ENCODE measurements around the gene AMD1.

AMD1 gene

DNA sequence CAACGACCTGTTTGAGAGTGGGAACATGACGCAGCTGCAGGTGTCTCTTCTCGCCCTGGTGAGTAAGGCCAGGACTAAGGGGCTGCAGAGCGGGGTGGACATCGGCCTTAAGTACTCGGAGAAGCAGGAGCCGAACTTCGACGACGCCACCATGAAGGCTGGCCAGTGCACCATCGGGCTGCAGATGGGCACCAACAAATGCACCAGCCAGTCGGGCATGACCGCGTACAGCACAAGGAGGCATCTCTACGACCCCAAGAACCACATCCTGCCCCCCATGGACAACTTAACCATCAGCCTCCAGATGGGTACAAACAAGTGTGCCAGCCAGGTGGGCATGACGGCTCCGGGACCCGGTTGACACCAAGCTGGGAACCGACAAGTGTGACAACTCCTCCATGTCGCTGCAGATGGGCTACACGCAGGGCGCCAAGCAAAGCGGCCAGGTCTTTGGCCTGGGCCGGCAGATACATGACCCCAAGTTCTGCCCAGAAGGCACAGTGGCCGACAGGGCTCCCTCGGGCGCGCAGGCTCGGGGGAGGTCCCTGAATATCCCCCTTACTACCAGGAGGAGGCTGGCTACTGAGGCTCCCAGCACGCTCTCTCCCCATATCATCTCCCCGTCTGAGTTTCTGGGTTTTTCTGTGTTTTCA is 15.9 kb upstream of the AMD1 start:
- H4K8ac ChIP-seq (ENCODE audit: low read length): no peak overlapping the region
- H3K18ac ChIP-seq (ENCODE audit: low read depth in 1 of 2, low read length in 2 of 2): no peak overlapping the region
- H3K4me1 ChIP-seq (ENCODE audit: control insufficient read depth, insufficient read depth, low read depth, low read length): no peaks in the 10 kb centered on the region
- no peak overlapping the region for H2BK120ac ChIP-seq (ENCODE audit: low read depth, low read length)
- H3K4me3 ChIP-seq (ENCODE audit: insufficient read depth in 1 of 2, low read depth in 1 of 2, low read length in 2 of 2): no peak overlapping the region
- H3K36me3 ChIP-seq (ENCODE audit: control insufficient read depth in 1 of 2, insufficient read depth in 2 of 2, low read depth in 1 of 2, low read length in 2 of 2): peaks cover 0 to 9% of the 10 kb centered on the region in 2 experiments
- H3K9ac ChIP-seq (ENCODE audit: low read length): no peak overlapping the region
- no peaks in the 10 kb centered on the region for H3K79me1 ChIP-seq (replicated peaks; ENCODE audit: low read length, poor library complexity, severe bottlenecking)
- WGBS: 96% methylated on average over 30 of the region's 31 CpGs
- H3K9me3 ChIP-seq (ENCODE audit: control insufficient read depth, low read length): no peaks in the 10 kb centered on the region
- no peaks in the 10 kb centered on the region for H3K27me3 ChIP-seq (ENCODE audit: control insufficient read depth in 1 of 2, insufficient read depth in 1 of 2, low read length in 2 of 2)
- no peak overlapping the region for H3K14ac ChIP-seq (ENCODE audit: low read length in 2 of 2)
- no peak for DNase-seq
- H2BK15ac ChIP-seq (ENCODE audit: low read depth, poor library complexity, severe bottlenecking): no peak overlapping the region
- no peak overlapping the region for H4K91ac ChIP-seq (ENCODE audit: low read length)
- H3K4ac ChIP-seq (ENCODE audit: low read depth in 1 of 2, low read length in 2 of 2): no peak overlapping the region
- H2BK12ac ChIP-seq (ENCODE audit: low read length in 2 of 2): no peak overlapping the region
- H2AK5ac ChIP-seq (ENCODE audit: low read length, severe bottlenecking): no peak overlapping the region
- no peak overlapping the region for H3K4me2 ChIP-seq (ENCODE audit: low read length, poor library complexity, severe bottlenecking)
- no peak overlapping the region for H3K27ac ChIP-seq (ENCODE audit: low read length, poor library complexity, severe bottlenecking)
- H3K23ac ChIP-seq (ENCODE audit: low read length in 2 of 2): no peak overlapping the region
- no peak overlapping the region for H2AFZ ChIP-seq (ENCODE audit: low read depth, low read length)
- H2BK5ac ChIP-seq (ENCODE audit: low read depth, low read length, poor library complexity, severe bottlenecking): no peak overlapping the region

DNA sequence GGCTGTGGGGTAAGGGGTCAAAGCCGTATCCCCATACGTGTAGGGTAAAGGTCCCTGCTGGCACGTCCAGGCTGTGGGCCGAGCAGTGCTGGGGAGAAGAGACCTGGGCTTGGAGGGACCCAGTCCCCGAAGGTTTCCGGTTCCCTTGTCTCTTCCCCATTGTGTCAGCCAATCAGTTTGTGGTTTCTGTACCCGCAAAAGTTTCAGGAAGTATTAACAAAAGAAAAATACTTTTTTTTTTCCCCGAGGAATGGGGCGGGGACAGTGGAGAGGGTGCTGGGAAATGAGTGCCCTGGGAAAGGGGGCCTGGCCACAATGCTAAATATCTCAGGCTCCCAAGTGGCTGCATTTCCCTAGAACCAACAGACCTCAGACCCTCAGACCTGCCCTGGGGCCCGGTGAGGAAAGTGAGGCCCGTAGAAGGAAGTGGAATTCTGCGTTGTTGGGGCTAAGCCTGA is 15.2 kb upstream of the AMD1 start:
- H3K36me3 ChIP-seq (ENCODE audit: control insufficient read depth in 1 of 2, insufficient read depth in 2 of 2, low read depth in 1 of 2, low read length in 2 of 2): peaks cover 0 to 9% of the 10 kb centered on the region in 2 experiments
- no peak overlapping the region for H3K27ac ChIP-seq (ENCODE audit: low read length, poor library complexity, severe bottlenecking)
- no peaks in the 10 kb centered on the region for H3K79me1 ChIP-seq (replicated peaks; ENCODE audit: low read length, poor library complexity, severe bottlenecking)
- no peak overlapping the region for H3K4me3 ChIP-seq (ENCODE audit: insufficient read depth in 1 of 2, low read depth in 1 of 2, low read length in 2 of 2)
- no peak overlapping the region for H2AK5ac ChIP-seq (ENCODE audit: low read length, severe bottlenecking)
- H2AFZ ChIP-seq (ENCODE audit: low read depth, low read length): no peak overlapping the region
- H3K9ac ChIP-seq (ENCODE audit: low read length): no peak overlapping the region
- no peak for DNase-seq
- no peak overlapping the region for H2BK5ac ChIP-seq (ENCODE audit: low read depth, low read length, poor library complexity, severe bottlenecking)
- H3K4me1 ChIP-seq (ENCODE audit: control insufficient read depth, insufficient read depth, low read depth, low read length): no peaks in the 10 kb centered on the region
- no peak overlapping the region for H4K91ac ChIP-seq (ENCODE audit: low read length)
- 91% methylated on average over 9 of the region's 12 CpGs for WGBS
- H3K4ac ChIP-seq (ENCODE audit: low read depth in 1 of 2, low read length in 2 of 2): no peak overlapping the region
- H4K8ac ChIP-seq (ENCODE audit: low read length): no peak overlapping the region
- no peaks in the 10 kb centered on the region for H3K27me3 ChIP-seq (ENCODE audit: control insufficient read depth in 1 of 2, insufficient read depth in 1 of 2, low read length in 2 of 2)
- no peak overlapping the region for H2BK120ac ChIP-seq (ENCODE audit: low read depth, low read length)
- H3K23ac ChIP-seq (ENCODE audit: low read length in 2 of 2): no peak overlapping the region
- no peaks in the 10 kb centered on the region for H3K9me3 ChIP-seq (ENCODE audit: control insufficient read depth, low read length)
- H2BK12ac ChIP-seq (ENCODE audit: low read length in 2 of 2): no peak overlapping the region
- no peak overlapping the region for H3K14ac ChIP-seq (ENCODE audit: low read length in 2 of 2)
- no peak overlapping the region for H2BK15ac ChIP-seq (ENCODE audit: low read depth, poor library complexity, severe bottlenecking)
- no peak overlapping the region for H3K18ac ChIP-seq (ENCODE audit: low read depth in 1 of 2, low read length in 2 of 2)
- no peak overlapping the region for H3K4me2 ChIP-seq (ENCODE audit: low read length, poor library complexity, severe bottlenecking)

DNA sequence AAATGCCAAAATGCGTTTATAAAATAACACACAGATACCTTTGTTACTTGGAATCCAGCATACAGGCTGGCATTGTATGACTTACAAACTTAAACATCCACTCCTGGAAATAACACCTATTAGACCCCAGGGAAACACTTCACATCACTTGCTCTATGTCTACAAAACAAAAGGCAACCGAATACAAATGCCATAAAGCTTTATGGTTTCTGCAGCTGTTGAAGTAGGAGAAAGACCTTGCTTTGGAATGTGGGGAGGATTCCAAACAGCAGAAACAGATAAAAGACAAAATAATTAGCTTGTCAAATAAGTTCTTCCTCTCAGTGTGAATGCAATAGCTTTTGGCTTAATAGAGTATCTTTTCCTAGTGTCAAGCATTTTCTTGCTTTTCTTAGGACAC is 9.8 kb upstream of the AMD1 start:
- Histone ChIP-seq H3K4me1 (ENCODE audit: control insufficient read depth, insufficient read depth, low read depth, low read length) (no peaks in the 10 kb centered on the region), H3K18ac (ENCODE audit: low read depth in 1 of 2, low read length in 2 of 2) (no peak overlapping the region), H3K9me3 (ENCODE audit: control insufficient read depth, low read length) (no peaks in the 10 kb centered on the region), H3K36me3 (ENCODE audit: control insufficient read depth in 1 of 2, insufficient read depth in 2 of 2, low read depth in 1 of 2, low read length in 2 of 2) (no peaks in the 10 kb centered on the region), H3K79me1 (replicated peaks; ENCODE audit: low read length, poor library complexity, severe bottlenecking) (no peaks in the 10 kb centered on the region), H4K91ac (ENCODE audit: low read length) (no peak overlapping the region), H3K14ac (ENCODE audit: low read length in 2 of 2) (no peak overlapping the region), H3K23ac (ENCODE audit: low read length in 2 of 2) (no peak overlapping the region), H3K27me3 (ENCODE audit: control insufficient read depth in 1 of 2, insufficient read depth in 1 of 2, low read length in 2 of 2) (no peaks in the 10 kb centered on the region), H2BK15ac (ENCODE audit: low read depth, poor library complexity, severe bottlenecking) (no peak overlapping the region), H3K4me3 (ENCODE audit: insufficient read depth in 1 of 2, low read depth in 1 of 2, low read length in 2 of 2) (no peak overlapping the region), H3K4me2 (ENCODE audit: low read length, poor library complexity, severe bottlenecking) (no peak overlapping the region), H3K4ac (ENCODE audit: low read depth in 1 of 2, low read length in 2 of 2) (no peak overlapping the region), H2AK5ac (ENCODE audit: low read length, severe bottlenecking) (no peak overlapping the region), H2BK5ac (ENCODE audit: low read depth, low read length, poor library complexity, severe bottlenecking) (no peak overlapping the region), H3K9ac (ENCODE audit: low read length) (no peak overlapping the region), H2BK120ac (ENCODE audit: low read depth, low read length) (no peak overlapping the region), H3K27ac (ENCODE audit: low read length, poor library complexity, severe bottlenecking) (no peak overlapping the region), H4K8ac (ENCODE audit: low read length) (no peak overlapping the region), H2BK12ac (ENCODE audit: low read length in 2 of 2) (no peak overlapping the region), H2AFZ (ENCODE audit: low read depth, low read length) (no peak overlapping the region)
- WGBS: 29% methylated on average over 1 of the region's 2 CpGs
- DNase-seq: no peak

DNA sequence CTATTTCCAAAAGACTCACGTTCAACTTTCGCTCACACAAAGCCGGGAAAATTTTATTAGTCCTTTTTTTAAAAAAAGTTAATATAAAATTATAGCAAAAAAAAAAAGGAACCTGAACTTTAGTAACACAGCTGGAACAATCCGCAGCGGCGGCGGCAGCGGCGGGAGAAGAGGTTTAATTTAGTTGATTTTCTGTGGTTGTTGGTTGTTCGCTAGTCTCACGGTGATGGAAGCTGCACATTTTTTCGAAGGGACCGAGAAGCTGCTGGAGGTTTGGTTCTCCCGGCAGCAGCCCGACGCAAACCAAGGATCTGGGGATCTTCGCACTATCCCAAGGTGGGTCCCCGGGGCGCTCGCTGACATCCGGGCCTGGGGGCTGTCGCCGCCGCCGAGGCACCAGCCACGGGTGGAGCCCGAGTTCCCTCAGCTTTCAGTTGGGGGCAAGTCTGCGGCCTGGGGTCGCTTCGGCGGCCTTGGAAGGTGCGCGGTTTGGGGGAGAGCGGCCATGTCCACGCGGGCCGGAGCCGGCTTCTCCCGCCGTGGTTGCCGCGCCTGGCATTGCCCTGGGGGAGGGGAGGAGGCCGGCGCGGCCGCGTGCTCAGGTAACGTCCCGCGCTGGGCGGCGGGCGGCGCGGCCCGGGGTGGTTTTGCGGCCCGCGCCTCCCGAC is 429 bp downstream of the AMD1 start:
- WGBS: under 1% methylated on average over 55 of the region's 60 CpGs
- peak overlapping the region; percentile 78 to 90 for H3K4me3 ChIP-seq (ENCODE audit: insufficient read depth in 1 of 2, low read depth in 1 of 2, low read length in 2 of 2)
- H3K27ac ChIP-seq (ENCODE audit: low read length, poor library complexity, severe bottlenecking): peak overlapping the region; percentile 39

More for the DNA sequence above, 429 bp downstream of the AMD1 start:
- H3K36me3 ChIP-seq (ENCODE audit: control insufficient read depth in 1 of 2, insufficient read depth in 2 of 2, low read depth in 1 of 2, low read length in 2 of 2): no peaks in the 10 kb centered on the region
- H3K27me3 ChIP-seq (ENCODE audit: control insufficient read depth in 1 of 2, insufficient read depth in 1 of 2, low read length in 2 of 2): no peaks in the 10 kb centered on the region
- H2AFZ ChIP-seq (ENCODE audit: low read depth, low read length): peak overlapping the region; percentile 85
- no peak overlapping the region for H2BK5ac ChIP-seq (ENCODE audit: low read depth, low read length, poor library complexity, severe bottlenecking)
- peak overlapping the region in 1 of 2 experiments; percentile 60 for H3K4ac ChIP-seq (ENCODE audit: low read depth in 1 of 2, low read length in 2 of 2)
- peak overlapping the region in 1 of 2 experiments; percentile 73 for H3K14ac ChIP-seq (ENCODE audit: low read length in 2 of 2)
- no peak for DNase-seq
- peaks cover 3% of the 10 kb centered on the region for H3K4me1 ChIP-seq (ENCODE audit: control insufficient read depth, insufficient read depth, low read depth, low read length)
- peaks cover 4% of the 10 kb centered on the region for H3K79me1 ChIP-seq (replicated peaks; ENCODE audit: low read length, poor library complexity, severe bottlenecking)
- peak overlapping the region; percentile 66 for H3K4me2 ChIP-seq (ENCODE audit: low read length, poor library complexity, severe bottlenecking)
- peak overlapping the region; percentile 77 for H2BK15ac ChIP-seq (ENCODE audit: low read depth, poor library complexity, severe bottlenecking)
- H4K8ac ChIP-seq (ENCODE audit: low read length): no peak overlapping the region
- peak overlapping the region; percentile 4 for H4K91ac ChIP-seq (ENCODE audit: low read length)
- H3K18ac ChIP-seq (ENCODE audit: low read depth in 1 of 2, low read length in 2 of 2): peak overlapping the region; percentile 58 to 79
- H2AK5ac ChIP-seq (ENCODE audit: low read length, severe bottlenecking): no peak overlapping the region
- H2BK120ac ChIP-seq (ENCODE audit: low read depth, low read length): peak overlapping the region; percentile 21
- H3K9me3 ChIP-seq (ENCODE audit: control insufficient read depth, low read length): no peaks in the 10 kb centered on the region
- peak overlapping the region; percentile 95 for H3K9ac ChIP-seq (ENCODE audit: low read length)
- peak overlapping the region in 1 of 2 experiments; percentile 95 for H3K23ac ChIP-seq (ENCODE audit: low read length in 2 of 2)
- H2BK12ac ChIP-seq (ENCODE audit: low read length in 2 of 2): no peak overlapping the region
